ENCODE measurements around the gene DLGAP1. TPM values are rescaled to one million over a fixed set of nuclear protein-coding genes. Genes with fewer than 3 reads are reported as not detected.

The DLGAP1 gene
- total and polyA plus RNA-seq, 4 donors: 0.06 to 1.2 (median 0.17) TPM; not detected in 1

DNA sequence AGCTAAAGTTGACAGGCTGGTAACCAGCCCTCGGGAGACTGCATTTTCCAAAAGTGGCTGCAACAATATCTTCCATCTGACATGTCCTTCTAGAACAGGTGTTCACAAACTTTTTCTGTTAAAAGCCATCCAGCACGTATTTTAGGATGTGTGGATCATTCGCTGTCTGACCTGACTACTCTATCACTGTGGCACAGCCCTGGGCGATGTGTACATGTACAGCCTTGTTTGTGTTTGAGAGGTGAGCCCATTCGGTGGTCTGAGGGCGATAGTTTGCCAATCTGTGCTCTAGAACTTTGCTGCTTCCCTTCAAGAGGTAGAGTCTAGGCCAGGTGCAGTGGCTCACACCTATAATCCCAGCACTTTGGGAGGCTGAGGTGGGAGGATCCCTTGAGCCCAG, 839.0 kb downstream of the DLGAP1 start:
- no peak overlapping the region for H3K4me3 ChIP-seq (ENCODE audit: low read depth in 1 of 3, low read length in 3 of 3)
- WGBS: 94% methylated on average over 6 of the region's 6 CpGs
- H3K27ac ChIP-seq (ENCODE audit: low read depth in 1 of 2, low read length in 2 of 2): no peak overlapping the region
- DNase-seq (ENCODE audit: low spot score): no peak
- H3K9me3 ChIP-seq (ENCODE audit: control insufficient read depth in 4 of 4, low read length in 3 of 4): no peaks in the 10 kb centered on the region
- no peaks in the 10 kb centered on the region for H3K4me1 ChIP-seq (ENCODE audit: control insufficient read depth in 4 of 4, insufficient read depth in 4 of 4, low read length in 3 of 4)
- H3K27me3 ChIP-seq (ENCODE audit: control insufficient read depth in 4 of 4, insufficient read depth in 4 of 4, low read length in 3 of 4): no peaks in the 10 kb centered on the region
- no peaks in the 10 kb centered on the region for H3K36me3 ChIP-seq (ENCODE audit: control insufficient read depth in 4 of 4, insufficient read depth in 3 of 4, low read depth in 1 of 4, low read length in 3 of 4)
- no peak overlapping the region for H3K9ac ChIP-seq (ENCODE audit: low read depth in 1 of 2, low read length in 2 of 2)
- TF ChIP-seq HNF4G (IDR thresholded peaks at IDR 0.05) (no peak), YY1 (IDR thresholded peaks at IDR 0.05) (no peak), FOXA2 (IDR thresholded peaks at IDR 0.05) (no peak), JUND (IDR thresholded peaks at IDR 0.05) (no peak), HNF4A (conservative IDR thresholded peaks at IDR 0.05) (no peak), FOXA1 (IDR thresholded peaks at IDR 0.05) (no peak), TAF1 (conservative IDR thresholded peaks at IDR 0.05) (no peak), RXRA (IDR thresholded peaks at IDR 0.05) (no peak), EGR1 (IDR thresholded peaks at IDR 0.05; ENCODE audit: low read depth in 2 of 2) (no peak), NR2F2 (IDR thresholded peaks at IDR 0.05) (no peak), RAD21 (IDR thresholded peaks at IDR 0.05) (no peak), SP1 (IDR thresholded peaks at IDR 0.05) (no peak), GABPA (IDR thresholded peaks at IDR 0.05 in 1 of 2, conservative IDR thresholded peaks at IDR 0.05 in 1 of 2) (no peak)
- TF ChIP-seq, protein P1, sequence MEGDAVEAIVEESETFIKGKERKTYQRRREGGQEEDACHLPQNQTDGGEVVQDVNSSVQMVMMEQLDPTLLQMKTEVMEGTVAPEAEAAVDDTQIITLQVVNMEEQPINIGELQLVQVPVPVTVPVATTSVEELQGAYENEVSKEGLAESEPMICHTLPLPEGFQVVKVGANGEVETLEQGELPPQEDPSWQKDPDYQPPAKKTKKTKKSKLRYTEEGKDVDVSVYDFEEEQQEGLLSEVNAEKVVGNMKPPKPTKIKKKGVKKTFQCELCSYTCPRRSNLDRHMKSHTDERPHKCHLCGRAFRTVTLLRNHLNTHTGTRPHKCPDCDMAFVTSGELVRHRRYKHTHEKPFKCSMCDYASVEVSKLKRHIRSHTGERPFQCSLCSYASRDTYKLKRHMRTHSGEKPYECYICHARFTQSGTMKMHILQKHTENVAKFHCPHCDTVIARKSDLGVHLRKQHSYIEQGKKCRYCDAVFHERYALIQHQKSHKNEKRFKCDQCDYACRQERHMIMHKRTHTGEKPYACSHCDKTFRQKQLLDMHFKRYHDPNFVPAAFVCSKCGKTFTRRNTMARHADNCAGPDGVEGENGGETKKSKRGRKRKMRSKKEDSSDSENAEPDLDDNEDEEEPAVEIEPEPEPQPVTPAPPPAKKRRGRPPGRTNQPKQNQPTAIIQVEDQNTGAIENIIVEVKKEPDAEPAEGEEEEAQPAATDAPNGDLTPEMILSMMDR (IDR thresholded peaks at IDR 0.05; ENCODE audit: low read depth, low read length, missing input control): no peak
- TF ChIP-seq, protein P2, sequence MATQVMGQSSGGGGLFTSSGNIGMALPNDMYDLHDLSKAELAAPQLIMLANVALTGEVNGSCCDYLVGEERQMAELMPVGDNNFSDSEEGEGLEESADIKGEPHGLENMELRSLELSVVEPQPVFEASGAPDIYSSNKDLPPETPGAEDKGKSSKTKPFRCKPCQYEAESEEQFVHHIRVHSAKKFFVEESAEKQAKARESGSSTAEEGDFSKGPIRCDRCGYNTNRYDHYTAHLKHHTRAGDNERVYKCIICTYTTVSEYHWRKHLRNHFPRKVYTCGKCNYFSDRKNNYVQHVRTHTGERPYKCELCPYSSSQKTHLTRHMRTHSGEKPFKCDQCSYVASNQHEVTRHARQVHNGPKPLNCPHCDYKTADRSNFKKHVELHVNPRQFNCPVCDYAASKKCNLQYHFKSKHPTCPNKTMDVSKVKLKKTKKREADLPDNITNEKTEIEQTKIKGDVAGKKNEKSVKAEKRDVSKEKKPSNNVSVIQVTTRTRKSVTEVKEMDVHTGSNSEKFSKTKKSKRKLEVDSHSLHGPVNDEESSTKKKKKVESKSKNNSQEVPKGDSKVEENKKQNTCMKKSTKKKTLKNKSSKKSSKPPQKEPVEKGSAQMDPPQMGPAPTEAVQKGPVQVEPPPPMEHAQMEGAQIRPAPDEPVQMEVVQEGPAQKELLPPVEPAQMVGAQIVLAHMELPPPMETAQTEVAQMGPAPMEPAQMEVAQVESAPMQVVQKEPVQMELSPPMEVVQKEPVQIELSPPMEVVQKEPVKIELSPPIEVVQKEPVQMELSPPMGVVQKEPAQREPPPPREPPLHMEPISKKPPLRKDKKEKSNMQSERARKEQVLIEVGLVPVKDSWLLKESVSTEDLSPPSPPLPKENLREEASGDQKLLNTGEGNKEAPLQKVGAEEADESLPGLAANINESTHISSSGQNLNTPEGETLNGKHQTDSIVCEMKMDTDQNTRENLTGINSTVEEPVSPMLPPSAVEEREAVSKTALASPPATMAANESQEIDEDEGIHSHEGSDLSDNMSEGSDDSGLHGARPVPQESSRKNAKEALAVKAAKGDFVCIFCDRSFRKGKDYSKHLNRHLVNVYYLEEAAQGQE (IDR thresholded peaks at IDR 0.05): no peak
- TF ChIP-seq, protein P3, sequence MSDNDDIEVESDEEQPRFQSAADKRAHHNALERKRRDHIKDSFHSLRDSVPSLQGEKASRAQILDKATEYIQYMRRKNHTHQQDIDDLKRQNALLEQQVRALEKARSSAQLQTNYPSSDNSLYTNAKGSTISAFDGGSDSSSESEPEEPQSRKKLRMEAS (IDR thresholded peaks at IDR 0.05): no peak
- TF ChIP-seq, protein P4, sequence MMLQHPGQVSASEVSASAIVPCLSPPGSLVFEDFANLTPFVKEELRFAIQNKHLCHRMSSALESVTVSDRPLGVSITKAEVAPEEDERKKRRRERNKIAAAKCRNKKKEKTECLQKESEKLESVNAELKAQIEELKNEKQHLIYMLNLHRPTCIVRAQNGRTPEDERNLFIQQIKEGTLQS (IDR thresholded peaks at IDR 0.05): no peak
- TF ChIP-seq, protein P5, sequence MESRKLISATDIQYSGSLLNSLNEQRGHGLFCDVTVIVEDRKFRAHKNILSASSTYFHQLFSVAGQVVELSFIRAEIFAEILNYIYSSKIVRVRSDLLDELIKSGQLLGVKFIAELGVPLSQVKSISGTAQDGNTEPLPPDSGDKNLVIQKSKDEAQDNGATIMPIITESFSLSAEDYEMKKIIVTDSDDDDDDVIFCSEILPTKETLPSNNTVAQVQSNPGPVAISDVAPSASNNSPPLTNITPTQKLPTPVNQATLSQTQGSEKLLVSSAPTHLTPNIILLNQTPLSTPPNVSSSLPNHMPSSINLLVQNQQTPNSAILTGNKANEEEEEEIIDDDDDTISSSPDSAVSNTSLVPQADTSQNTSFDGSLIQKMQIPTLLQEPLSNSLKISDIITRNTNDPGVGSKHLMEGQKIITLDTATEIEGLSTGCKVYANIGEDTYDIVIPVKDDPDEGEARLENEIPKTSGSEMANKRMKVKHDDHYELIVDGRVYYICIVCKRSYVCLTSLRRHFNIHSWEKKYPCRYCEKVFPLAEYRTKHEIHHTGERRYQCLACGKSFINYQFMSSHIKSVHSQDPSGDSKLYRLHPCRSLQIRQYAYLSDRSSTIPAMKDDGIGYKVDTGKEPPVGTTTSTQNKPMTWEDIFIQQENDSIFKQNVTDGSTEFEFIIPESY (IDR thresholded peaks at IDR 0.05): no peak

Data from liver (tissue), 9 donors.